Brain pericyte (primary cell): ENCODE data around the gene SEMA4C.

Experiments used
- DNase-seq: peaks from one replicate; pipeline ENCODE4 v3.0.0-alpha.2; 2012; ENCODE audit warnings: low read depth, low spot score

Gene SEMA4C

DNA sequence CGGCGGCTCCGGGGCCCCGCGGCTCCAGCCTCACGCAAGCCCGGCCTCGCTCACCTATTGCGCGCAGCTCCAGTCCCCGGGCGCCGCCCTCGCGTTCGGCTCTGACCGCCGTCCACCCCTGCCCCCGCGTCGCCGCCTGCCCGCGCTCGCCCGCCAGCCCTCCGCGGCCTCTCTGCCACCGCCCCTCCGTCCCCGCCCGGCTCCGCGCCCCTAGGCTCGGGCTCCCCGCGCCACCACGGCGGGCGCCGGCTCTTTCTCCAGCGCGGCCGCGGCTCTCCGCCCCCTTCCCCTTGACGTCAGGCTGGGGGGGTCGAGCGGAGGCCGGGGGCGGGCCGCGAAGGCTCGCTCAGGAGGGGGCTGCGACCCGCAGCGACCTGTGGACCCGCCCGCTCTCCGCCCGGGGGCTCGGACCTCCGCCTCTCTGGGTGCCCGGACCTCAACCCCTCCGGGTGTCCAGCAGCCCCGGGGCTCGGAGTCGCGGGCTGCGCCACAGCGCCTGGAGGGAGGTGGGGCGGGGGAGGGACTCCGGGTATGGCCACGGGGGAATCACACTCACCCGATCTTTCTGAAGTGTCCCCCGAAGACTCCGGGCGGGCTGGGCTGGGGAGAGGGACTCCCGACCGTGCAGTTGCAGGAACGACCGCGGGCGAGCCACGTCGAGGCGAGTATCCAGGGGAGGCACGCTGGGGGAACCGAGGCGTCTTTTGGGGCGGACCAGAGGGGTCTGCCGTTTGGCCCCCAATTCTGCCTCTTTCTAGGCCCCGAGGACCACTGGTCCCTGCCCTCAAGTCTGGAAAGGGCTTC lies at the start of gene SEMA4C:
TSS of gene SEMA4C (minus strand) at position 259 of the 804 bp plus-strand sequence. CDS start 2,194 bp downstream, outside the sequence.
- DNase-seq: no peak

- DNase-seq: no peak
Observed at GRCh38 chr2:96918754-96919550, 49.1 kb upstream of the SEMA4C start.

DNA sequence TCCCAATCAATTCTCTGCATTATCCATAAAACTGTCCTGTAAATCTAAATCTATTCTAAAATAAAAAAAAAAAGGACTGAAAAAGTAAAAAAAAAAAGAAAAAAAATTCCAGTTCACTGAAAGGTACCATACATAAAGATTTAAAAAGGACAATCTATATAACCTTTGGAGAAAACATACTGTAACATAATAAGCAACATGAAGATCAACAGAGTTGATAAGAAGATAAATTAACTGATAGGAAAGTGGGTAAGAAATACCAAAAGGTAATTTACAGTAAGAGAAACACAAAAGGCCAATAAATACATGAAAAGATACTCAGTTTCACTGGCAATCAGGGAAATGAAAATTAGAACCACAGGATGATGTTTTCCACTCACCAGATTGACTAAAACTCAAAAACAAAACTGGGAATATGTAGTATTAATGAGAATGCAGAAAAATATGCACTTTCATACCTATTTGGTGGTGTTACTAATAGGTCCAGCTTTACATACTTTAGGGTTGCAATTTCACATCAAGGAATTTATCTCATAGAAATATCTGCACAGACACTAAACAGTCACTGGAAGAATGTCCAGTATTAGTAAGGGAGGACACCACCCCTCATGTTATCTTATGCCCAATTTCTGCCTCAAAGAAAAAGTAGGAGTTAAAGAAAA lies 48.3 kb upstream of the SEMA4C start:
- no peak for DNase-seq

- no peak for DNase-seq
Observed at GRCh38 chr2:96916646-96917543, 47.0 kb upstream of the SEMA4C start.

GRCh38 chr2:96916156-96916630 lies 46.3 kb upstream of the SEMA4C start:
- DNase-seq: peak; percentile 25

GRCh38 chr2:96914332-96914731 lies 44.5 kb upstream of the SEMA4C start:
- DNase-seq: no peak

DNA sequence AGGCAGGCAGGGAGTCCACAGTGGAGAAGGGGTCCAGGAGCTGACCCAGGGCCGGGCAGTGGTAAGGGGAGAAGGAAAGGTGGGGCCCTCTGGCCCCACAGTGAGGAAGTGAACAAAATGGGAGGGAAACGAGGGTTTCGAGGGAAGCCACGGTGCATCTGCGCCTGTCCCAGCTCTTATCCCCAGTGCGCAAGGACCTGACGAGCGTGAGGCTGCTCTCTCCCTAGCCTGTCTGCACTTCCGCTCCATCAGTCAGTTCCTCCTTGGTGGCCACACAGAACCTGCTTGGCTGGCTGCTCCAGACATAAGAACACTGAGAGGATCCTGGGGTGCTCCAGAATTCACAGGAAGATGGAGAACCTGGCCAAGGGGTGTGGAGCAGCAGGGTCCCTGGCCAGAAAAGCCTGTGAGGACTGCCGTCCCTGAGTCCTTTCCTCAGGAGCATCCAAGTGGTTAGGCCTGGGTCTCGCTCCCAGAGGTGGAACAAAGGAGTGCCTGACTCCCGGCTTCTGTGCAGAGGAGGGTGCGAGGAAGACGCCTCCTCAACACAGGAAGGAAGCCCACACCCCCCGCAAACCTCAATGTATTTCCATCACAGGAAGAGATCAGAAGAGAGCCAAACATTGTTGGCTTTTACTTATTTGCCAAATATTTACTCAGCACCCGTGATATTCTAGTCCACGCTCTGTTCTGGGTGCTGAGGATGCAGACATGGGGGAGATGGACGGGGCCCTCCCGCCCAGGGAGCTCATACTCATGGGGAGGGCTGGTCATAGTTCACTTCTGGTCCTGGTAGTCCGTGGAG lies 43.7 kb upstream of the SEMA4C start:
- DNase-seq: no peak

DNA sequence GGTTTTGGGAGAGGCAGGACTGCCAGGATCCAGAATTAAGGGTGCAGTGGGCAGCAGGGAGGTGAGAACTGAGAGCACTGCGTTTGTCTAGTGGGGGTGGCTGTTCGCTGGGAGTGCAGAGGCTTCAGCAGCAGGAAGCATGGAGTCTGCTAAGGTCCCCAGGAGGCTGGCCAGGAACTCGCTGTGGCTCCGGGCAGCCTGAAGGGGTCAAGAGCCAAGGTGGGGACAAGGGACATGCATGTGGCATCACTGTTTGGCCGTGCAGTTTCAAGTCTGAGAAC lies 43.2 kb upstream of the SEMA4C start:
- DNase-seq: no peak

DNA sequence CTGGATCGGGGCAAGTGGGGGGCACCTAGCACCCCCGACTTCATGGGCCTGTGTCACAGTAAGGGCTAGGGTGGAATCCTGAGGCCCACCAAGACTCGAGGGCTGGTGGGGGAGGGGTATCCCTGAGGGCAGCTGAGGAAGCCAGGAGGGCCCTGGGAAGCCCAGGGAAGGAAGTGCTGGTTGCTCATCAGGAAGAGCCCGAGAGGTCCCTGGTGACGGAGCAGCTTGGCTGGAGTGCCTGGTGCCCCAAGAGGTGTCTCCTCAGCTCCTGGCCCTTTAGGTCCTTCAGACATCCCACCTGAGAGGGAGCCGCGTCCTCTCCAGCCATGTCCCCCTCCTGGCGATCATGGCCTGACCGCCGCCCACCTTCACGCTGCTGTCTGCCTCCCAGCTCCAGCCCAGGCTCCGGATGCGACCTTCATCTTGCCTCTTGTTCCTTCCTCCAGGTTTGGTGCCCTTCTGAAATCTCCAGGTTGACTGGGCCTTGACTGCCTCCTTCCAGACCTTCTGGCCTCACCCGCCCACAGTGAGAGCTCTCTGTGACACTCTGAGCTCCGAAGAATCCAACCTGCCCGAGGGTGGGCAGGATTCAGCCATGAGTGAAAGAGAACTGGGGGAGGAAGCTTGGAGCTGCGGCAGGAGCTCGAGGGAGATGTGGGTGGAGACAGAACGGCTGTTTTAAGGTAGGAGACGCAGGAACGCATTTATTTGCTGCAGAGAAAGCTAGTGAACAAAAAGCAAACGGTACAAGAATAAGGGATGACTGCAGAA lies 42.7 kb upstream of the SEMA4C start:
- no peak for DNase-seq

DNA sequence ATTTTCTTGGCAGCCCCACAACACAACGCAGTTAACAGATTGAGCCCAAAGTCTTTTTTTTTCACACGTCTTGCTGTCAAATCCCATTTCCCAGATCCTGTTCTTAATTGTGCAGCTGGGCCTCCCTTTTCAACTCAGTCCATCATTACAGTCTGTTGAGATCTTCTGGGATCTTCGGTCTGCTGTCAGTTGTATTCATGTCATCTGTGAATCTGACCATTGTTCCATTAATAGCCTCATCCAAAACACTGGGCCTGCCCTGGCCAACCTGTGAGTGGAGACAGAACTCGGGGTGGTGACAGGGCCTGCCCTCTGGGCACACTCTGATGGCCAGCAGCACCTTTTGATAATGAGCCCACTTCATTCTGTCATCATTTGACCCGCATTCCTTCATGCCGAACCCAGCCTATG lies 39.7 kb upstream of the SEMA4C start:
- no peak for DNase-seq

GRCh38 chr2:96907115-96908041 lies 37.5 kb upstream of the SEMA4C start:
- DNase-seq: no peak

- DNase-seq: peak; percentile 92
Observed at GRCh38 chr2:96906729-96907114, 36.8 kb upstream of the SEMA4C start.

GRCh38 chr2:96903815-96904214 lies 33.9 kb upstream of the SEMA4C start:
- no peak for DNase-seq

GRCh38 chr2:96903318-96903717 lies 33.4 kb upstream of the SEMA4C start:
- no peak for DNase-seq

DNA sequence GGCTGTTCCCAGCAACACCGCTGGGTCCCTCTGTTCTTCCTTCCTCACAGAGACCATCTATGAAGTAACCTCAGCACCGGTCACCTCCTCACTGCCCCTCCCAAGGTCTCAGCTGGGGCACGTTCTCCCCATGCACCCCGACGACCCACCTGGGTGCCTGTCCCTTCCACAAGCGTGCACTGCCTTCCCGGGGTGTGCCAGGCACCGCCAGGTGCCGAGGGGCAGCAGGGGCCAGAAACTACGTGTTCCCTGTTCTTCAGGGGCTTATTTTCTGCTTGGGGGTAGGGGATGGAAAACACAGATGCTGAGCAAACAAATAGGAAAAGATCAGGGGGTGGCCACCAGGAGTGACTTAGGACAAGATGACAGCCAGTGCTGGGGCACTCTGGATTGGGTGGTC lies 30.4 kb upstream of the SEMA4C start:
- no peak for DNase-seq

- DNase-seq: no peak
Observed at GRCh38 chr2:96899413-96899741, 29.5 kb upstream of the SEMA4C start.

DNA sequence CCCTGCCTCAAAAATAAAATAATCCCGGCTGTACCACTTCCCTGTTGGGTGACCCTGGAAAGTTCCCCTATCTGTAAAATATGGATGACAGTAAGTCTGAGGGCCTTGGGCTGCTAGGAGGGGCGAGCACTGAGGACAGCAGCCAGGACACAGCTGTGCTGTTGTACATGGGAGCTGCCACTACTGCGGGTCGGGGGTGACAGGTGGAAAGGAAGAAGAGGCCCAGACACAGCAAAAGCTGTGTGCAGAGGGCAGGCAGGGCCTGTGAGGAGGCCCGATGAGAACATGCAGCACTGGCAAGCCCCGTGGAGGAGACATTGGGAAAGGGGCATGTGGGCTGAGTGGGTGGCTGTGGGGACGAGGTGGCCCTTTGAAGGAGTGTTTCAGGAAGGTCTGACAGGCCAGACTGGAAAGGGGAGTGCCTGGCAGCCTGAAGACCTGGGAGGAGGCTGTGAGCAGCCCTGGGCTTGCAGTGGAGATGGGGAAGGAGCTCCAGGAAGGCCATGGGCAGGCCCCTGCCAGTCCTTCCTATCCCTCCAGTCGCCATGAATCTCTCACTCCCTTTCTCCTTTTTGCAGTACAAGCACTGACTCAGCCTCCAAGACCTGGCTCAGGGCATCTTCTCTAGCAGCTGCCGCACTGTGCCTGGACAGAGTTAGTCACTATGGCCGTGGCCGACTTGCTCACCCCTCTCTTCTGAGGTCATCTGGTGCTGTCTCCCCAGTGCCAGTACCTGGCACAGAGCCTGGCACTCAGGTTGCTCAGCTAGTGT lies 28.9 kb upstream of the SEMA4C start:
- DNase-seq: no peak

GRCh38 chr2:96898135-96898505 lies 28.2 kb upstream of the SEMA4C start:
- DNase-seq: no peak
